HepG2 (cell line): ENCODE measurements around the gene MZF1. TPM values are rescaled to one million over a fixed set of nuclear protein-coding genes. Genes with fewer than 3 reads are reported as not detected.
"Not testable (repeated sequence)": the region's sequence is repeated elsewhere in the genome, so short reads cannot be mapped to it uniquely, and the experiment has no call there.

ENCODE experiments used
- ATAC-seq: fragments of 200-7000 bp; cut with Tn5 transposase; 3 replicates; pipeline ENCODE4 v1.9.1; 2020; ENCODE audit warnings: mild to moderate bottlenecking, moderate library complexity
- BruUV-seq: library from RNA; stranded (reverse); fragments of 400-500 nt; replicated peaks from 2 replicates; lab custom pipeline; 2021; lab: Mats Ljungman, UMichigan
- CTCF ChIA-PET: fragments of 300-600 bp; formaldehyde crosslinking; extraction: SDS; loops from one replicate; lab custom pipeline; 2021; ENCODE audit warnings: low total read pairs, inconsistent platforms, low intra/inter-chr PET ratio; lab: Yijun Ruan, JAX
- POLR2A ChIA-PET: fragments of 350-600 bp; sonication (Branson Sonifier 250); formaldehyde crosslinking; loops from one replicate; lab custom pipeline; 2020; ENCODE audit warnings: antibody characterized with exemption, inconsistent platforms; lab: Yijun Ruan, JAX
- DNase-seq: peaks from one replicate; pipeline ENCODE4 v3.0.0-alpha.2; 2015; ENCODE audit warnings: low spot score
- FAIRE-seq: peaks from 3 replicates; lab custom pipeline; 2011; peaks lifted over from hg19 to GRCh38; lab: Jason Lieb, UNC
- H2AFZ ChIP-seq: one replicate; pipeline ENCODE4 v1.6.1; 2011; ENCODE audit warnings: low read length, inconsistent platforms
- H3K27ac ChIP-seq: fragments of 300-600 bp; 3 replicates; pipeline ENCODE4 v1.8.0; 2011; ENCODE audit warnings: mixed run types, mild to moderate bottlenecking, mixed read lengths, low read length, inconsistent platforms; ENCODE audit not compliant: insufficient read depth; ENCODE audit errors: extremely low read length
- H3K27me3 ChIP-seq, 2 experiments: fragments of 200-600 bp in 1 of 2; 2 replicates in 1 of 2; 3 replicates in 1 of 2; pipeline versions ENCODE4 v1.6.0 to v1.8.0; 2011; ENCODE audit warnings: low read length in 2 of 2, mild to moderate bottlenecking in 2 of 2, moderate library complexity in 2 of 2, inconsistent platforms in 1 of 2; ENCODE audit not compliant: insufficient read depth in 2 of 2, control insufficient read depth in 1 of 2
- H3K36me3 ChIP-seq, 2 experiments: fragments of 200-600 bp in 1 of 2; replicated peaks in 1 of 2; 2 replicates in 1 of 2; 3 replicates in 1 of 2; pipeline versions ENCODE4 v1.5.1 to v1.8.0; 2011; ENCODE audit warnings: low read length in 2 of 2, inconsistent platforms in 1 of 2; ENCODE audit not compliant: insufficient read depth in 2 of 2, control insufficient read depth in 1 of 2
- H3K4me1 ChIP-seq: 2 replicates; pipeline ENCODE4 v1.5.1; 2012; ENCODE audit warnings: low read length, inconsistent platforms; ENCODE audit not compliant: insufficient read depth
- H3K4me2 ChIP-seq: 2 replicates; pipeline ENCODE4 v1.6.0; 2011; ENCODE audit warnings: low read depth, low read length, inconsistent platforms
- H3K4me3 ChIP-seq, 3 experiments: fragments of 200-600 bp in 1 of 3; sonication (generic), shearing (Covaris generic) in 1 of 3; replicated peaks in 1 of 3; 2 replicates each; pipeline ENCODE4 v1.5.1; 2011 to 2016; ENCODE audit warnings: low read length in 3 of 3, inconsistent platforms in 2 of 3, low read depth in 2 of 3, mild to moderate bottlenecking in 2 of 3, control low read depth in 1 of 3, mixed read lengths in 1 of 3; ENCODE audit not compliant: insufficient read depth in 1 of 3
- H3K79me2 ChIP-seq: one replicate; pipeline ENCODE4 v1.6.1; 2011; ENCODE audit warnings: low read length, inconsistent platforms; ENCODE audit not compliant: insufficient read depth
- H3K9ac ChIP-seq: 2 replicates; pipeline ENCODE4 v1.6.0; 2011; ENCODE audit warnings: mild to moderate bottlenecking, low read depth, low read length, inconsistent platforms; ENCODE audit not compliant: insufficient read depth
- H3K9me3 ChIP-seq: 2 replicates; pipeline ENCODE4 v1.5.1; 2012; ENCODE audit warnings: mild to moderate bottlenecking, low read length
- H4K20me1 ChIP-seq: 2 replicates; pipeline ENCODE4 v1.6.0; 2011; ENCODE audit warnings: inconsistent platforms, mild to moderate bottlenecking, low read length, moderate library complexity; ENCODE audit not compliant: insufficient read depth
- HNRNPL ChIP-seq: fragments of 200-400 bp; formaldehyde crosslinking; IDR thresholded peaks from 2 replicates; pipeline ENCODE4 v1.6.1; 2017; ENCODE audit warnings: mild to moderate bottlenecking, low read depth, low read length
- HOXA3 ChIP-seq: sonication (generic); formaldehyde crosslinking; IDR thresholded peaks from 2 replicates; pipeline ENCODE4 v1.5.0; 2020; ENCODE audit warnings: missing genetic modification reagents
- WGBS: methylation state at CpG from one replicate; pipeline ENCODE4 v1.1.6; 2017; ENCODE audit warnings: low lambda C conversion rate; 5-methylcytosine and 5-hydroxymethylcytosine counted together
- in situ Hi-C: cut with HindIII; loops from 2 replicates; pipeline ENCODE4 v1.10.0; 2017; ENCODE audit warnings: low pct_unique_long_range_greater_than_20kb; ENCODE audit not compliant: extremely low pct_ligation_motif_present
- intact Hi-C: fragments of 100-400 bp; cut with micrococcal nuclease; formaldehyde crosslinking; loops from one replicate; pipeline ENCODE4 v1.10.0; 2022; ENCODE audit not compliant: unreplicated experiment
- polyA plus RNA-seq, 8 experiments: library from polyadenylated mRNA; depleted of rRNA in 3 of 8; stranded (reverse) in 7 of 8; unstranded in 1 of 8; fragments of >200 nt; fragmentation: Illumina TruSeq in 4 of 8; extraction: Trizol in 4 of 8; gene quantifications; 2 replicates each; pipeline versions ENCODE4 v1.2.1 to v1.2.3, GENCODE V29; 2011 to 2016; ENCODE audit warnings: low read depth in 4 of 8, missing spikeins in 1 of 8, mixed read lengths in 1 of 8; ENCODE audit not compliant: insufficient read depth in 1 of 8
- total RNA-seq, 5 experiments: library from RNA; depleted of rRNA; stranded (reverse); fragments of >200 nt; fragmentation: Illumina TruSeq; extraction: Trizol; gene quantifications; 2 replicates each; pipeline ENCODE4 v1.2.3, GENCODE V29; 2016; ENCODE audit warnings: low read depth in 1 of 5
- TF ChIP-seq, protein P1 (sequence below): sonication (generic); formaldehyde crosslinking; IDR thresholded peaks from 2 replicates; pipeline ENCODE4 v1.4.0; 2020; ENCODE audit warnings: missing genetic modification reagents
- TF ChIP-seq, protein P2 (sequence below): sonication (generic); formaldehyde crosslinking; IDR thresholded peaks from 2 replicates; pipeline ENCODE4 v1.5.0; 2020; ENCODE audit warnings: mild to moderate bottlenecking, missing genetic modification reagents, moderate library complexity

MZF1 gene
- total and polyA plus RNA-seq, 2 of the 13 experiments (the other 11 are each of a cell fraction or from before 2014, with no cell fraction given) = 3.1 to 8.1 TPM

DNA sequence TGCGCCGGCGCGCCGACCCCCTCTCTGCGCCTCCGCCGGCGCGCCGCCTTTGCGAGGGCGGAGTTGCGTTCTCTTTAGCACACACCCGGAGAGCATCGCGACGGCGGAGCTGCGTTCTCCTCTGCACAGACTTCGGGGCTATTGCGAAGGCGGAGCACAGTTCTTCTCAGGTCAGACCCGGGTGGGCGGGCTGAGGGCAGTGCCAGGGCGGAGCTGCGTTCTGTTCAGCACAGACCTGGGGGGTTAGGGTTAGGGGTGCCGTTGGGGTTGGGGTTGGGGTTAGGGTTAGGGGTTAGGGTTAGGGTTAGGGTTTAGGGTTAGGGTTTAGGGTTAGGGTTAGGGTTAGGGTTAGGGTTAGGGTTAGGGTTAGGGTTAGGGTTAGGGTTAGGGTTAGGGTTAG lies 34.1 kb upstream of the MZF1 start:
- H3K4me1 ChIP-seq, DNase-seq, FAIRE-seq, POLR2A ChIA-PET, H4K20me1 ChIP-seq, BruUV-seq, H3K36me3 ChIP-seq, H3K4me3 ChIP-seq, H3K9ac ChIP-seq, H3K27ac ChIP-seq, intact Hi-C loops, H3K79me2 ChIP-seq, ATAC-seq, in situ Hi-C loops, H3K27me3 ChIP-seq, H3K9me3 ChIP-seq, H2AFZ ChIP-seq, CTCF ChIA-PET, H3K4me2 ChIP-seq: not testable (repeated sequence)
- 96% methylated on average over 27 of the region's 28 CpGs for WGBS

DNA sequence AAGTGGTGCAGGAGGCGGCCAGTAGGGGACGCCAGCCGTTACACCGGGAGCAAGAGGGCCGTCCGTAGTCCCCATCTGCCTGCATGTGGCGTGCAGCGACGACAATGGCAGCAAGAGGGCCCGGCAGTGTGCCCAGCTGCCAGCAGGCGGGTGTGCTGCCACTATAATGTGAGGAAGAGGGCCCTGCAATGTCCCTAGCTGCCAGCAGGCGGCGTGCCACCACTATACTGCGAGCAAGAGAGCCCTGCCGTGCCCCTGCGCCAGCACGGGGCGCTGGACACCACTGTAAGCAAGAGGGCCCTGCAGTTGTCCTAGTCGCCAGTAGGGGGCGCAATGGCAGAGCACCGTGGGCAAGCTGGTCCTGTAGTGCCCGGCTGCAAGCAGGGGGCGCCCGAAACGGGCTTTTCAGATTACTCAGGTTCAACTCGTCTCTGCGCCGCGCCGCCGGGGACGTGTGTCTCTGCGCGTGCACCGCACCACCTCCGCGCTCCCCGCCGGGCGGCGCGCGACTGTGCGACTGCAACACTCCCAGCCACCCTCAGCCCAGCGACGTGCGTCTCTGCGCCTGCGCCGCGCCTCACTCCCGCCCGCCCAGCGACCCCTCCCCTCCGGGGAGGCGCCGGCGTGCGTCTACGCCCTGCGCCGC lies 33.2 kb upstream of the MZF1 start:
- H2AFZ ChIP-seq, intact Hi-C loops, H3K4me2 ChIP-seq, CTCF ChIA-PET, H3K9ac ChIP-seq, H3K4me3 ChIP-seq, POLR2A ChIA-PET, H4K20me1 ChIP-seq, in situ Hi-C loops, FAIRE-seq, ATAC-seq, H3K27me3 ChIP-seq, BruUV-seq, H3K36me3 ChIP-seq, H3K27ac ChIP-seq, DNase-seq, H3K79me2 ChIP-seq: not testable (repeated sequence)
- 96% methylated on average over 38 of the region's 62 CpGs for WGBS
- 0 out of 2 replicates have a peak, but pooled peaks have one; percentile 21 for TF ChIP-seq HNRNPL
- TF ChIP-seq, protein P1, sequence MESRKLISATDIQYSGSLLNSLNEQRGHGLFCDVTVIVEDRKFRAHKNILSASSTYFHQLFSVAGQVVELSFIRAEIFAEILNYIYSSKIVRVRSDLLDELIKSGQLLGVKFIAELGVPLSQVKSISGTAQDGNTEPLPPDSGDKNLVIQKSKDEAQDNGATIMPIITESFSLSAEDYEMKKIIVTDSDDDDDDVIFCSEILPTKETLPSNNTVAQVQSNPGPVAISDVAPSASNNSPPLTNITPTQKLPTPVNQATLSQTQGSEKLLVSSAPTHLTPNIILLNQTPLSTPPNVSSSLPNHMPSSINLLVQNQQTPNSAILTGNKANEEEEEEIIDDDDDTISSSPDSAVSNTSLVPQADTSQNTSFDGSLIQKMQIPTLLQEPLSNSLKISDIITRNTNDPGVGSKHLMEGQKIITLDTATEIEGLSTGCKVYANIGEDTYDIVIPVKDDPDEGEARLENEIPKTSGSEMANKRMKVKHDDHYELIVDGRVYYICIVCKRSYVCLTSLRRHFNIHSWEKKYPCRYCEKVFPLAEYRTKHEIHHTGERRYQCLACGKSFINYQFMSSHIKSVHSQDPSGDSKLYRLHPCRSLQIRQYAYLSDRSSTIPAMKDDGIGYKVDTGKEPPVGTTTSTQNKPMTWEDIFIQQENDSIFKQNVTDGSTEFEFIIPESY (CRISPR knock-in tag) = peak; percentile 39; the same call in 1 of the 2 replicates
- TF ChIP-seq HOXA3 (CRISPR knock-in tag) = 0 out of 2 replicates have a peak, but pooled peaks have one; percentile 26
- TF ChIP-seq, protein P2, sequence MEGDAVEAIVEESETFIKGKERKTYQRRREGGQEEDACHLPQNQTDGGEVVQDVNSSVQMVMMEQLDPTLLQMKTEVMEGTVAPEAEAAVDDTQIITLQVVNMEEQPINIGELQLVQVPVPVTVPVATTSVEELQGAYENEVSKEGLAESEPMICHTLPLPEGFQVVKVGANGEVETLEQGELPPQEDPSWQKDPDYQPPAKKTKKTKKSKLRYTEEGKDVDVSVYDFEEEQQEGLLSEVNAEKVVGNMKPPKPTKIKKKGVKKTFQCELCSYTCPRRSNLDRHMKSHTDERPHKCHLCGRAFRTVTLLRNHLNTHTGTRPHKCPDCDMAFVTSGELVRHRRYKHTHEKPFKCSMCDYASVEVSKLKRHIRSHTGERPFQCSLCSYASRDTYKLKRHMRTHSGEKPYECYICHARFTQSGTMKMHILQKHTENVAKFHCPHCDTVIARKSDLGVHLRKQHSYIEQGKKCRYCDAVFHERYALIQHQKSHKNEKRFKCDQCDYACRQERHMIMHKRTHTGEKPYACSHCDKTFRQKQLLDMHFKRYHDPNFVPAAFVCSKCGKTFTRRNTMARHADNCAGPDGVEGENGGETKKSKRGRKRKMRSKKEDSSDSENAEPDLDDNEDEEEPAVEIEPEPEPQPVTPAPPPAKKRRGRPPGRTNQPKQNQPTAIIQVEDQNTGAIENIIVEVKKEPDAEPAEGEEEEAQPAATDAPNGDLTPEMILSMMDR (CRISPR knock-in tag) = peak; percentile 40; the same call in 1 of the 2 replicates
- TF ChIP-seq, all 625 proteins: peak for 4; not testable (repeated sequence) for 621
- not testable (repeated sequence) for H3K4me1 ChIP-seq, H3K9me3 ChIP-seq
